HTR-8/SVneo (cell line): ENCODE measurements around the gene PARD6B.
A peak's percentile ranks its signal among the peaks of the same experiment; 100 is the strongest.
"Not testable (repeated sequence)": the region's sequence is repeated elsewhere in the genome, so short reads cannot be mapped to it uniquely, and the experiment has no call there.

Experiments
- DNase-seq: peaks from one replicate; pipeline ENCODE4 v3.0.0; 2011; ENCODE audit warnings: low spot score, mixed read lengths; ENCODE audit not compliant: insufficient read length
- FAIRE-seq: peaks from 2 replicates; lab custom pipeline; 2011; peaks lifted over from hg19 to GRCh38; lab: Jason Lieb, UNC

The PARD6B gene

GRCh38 chr20:50701041-50701963 is 30.1 kb upstream of the PARD6B start:
- DNase-seq (no peak), FAIRE-seq (peak; percentile 55)

DNA sequence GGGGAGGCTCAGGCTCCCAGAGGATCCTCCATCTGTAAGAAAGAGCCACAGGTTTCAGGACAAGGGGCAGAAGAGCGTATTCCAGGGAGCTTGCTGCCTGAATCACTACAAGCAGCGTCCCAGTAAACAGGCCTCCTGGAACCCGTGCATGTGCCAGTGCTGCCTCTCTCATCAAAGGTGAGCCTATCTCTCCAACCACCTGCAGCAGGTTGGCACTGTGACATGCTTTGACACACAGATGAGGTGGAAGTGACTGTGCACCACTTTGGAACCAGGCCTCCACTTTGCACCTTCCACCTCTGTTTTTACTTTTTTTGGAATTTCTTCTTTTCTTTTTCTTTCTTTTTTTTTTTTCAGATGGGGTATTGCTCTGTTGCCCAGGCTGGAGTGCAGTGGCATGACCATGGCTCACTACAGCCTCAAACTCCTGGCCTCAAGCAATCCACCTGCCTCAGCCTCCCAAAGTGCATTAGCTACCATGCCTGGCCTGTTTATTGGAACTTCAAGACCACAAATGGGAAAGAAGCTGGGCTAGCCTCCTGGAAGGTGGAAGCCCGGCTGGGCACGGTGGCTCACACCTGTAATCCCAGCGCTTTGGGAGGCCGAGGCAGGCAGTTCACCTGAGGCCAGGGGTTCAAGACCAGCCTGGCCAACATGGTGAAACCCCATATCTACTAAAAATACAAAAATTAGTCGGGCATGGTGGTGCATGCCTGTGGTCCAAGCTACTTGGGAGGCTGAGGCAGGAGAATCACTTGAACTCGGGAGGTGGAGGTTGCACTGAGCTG is 27.5 kb upstream of the PARD6B start:
- not testable (repeated sequence) for DNase-seq
- FAIRE-seq, result peak; percentile 78

- no peak for DNase-seq
- FAIRE-seq, result no peak
These were observed 26.9 kb upstream of the PARD6B start for GRCh38 chr20:50704514-50704913.

- DNase-seq (no peak), FAIRE-seq (no peak)
These were observed 26.4 kb upstream of the PARD6B start for GRCh38 chr20:50704971-50705370.

DNA sequence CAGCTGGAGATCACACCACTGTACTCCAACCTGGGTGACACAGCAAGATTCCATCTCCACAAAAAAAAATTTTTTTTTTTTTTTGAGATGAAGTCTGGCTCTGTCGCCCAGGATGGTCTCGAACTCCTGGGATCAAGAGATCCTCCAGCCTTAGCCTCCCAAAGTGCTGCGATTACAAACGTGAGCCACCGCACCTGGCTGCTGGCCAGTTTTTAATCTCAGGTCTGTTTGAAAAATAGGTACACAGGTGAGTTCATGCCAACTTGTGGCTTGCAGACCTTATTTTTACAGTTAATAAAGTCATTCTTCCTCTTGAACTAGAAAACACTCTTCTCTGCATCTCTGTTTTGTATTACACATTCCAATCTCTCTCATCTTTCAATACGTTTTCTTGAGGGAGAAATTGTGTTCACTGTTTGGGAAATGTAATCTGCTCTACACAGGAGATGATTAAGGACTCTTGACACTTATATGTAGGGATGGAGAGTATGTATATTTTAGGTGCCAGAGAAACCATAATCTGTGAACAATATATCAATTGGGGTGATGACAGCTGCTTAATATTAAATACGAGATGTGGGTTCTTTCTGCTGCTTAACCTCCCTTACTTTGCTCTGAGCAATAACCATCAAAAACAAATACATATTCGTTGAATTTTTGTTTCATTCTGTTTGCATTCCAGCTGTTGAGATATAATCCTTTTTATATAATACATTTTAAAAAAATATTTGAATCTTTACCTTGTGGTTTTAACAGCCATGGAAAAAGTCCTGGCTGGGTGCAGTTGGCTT is 22.3 kb upstream of the PARD6B start:
- DNase-seq (no peak), FAIRE-seq (no peak)

DNA sequence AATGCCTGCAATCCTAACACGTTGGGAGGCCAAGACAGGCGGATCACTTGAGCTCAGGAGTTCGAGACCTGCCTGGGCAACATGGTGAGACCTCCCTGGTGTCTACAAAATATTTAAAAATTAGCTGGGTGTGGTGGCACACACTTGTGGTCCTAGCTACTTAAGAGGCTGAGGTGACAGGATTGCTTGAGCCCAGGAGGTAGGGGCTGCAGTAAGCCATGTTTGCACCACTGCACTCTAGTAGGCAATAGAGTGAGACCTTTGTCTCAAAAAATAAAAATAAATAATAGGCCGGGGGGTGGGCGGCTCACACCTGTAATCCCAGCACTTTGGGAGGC is 21.8 kb upstream of the PARD6B start:
- FAIRE-seq (no peak), DNase-seq (no peak)

DNA sequence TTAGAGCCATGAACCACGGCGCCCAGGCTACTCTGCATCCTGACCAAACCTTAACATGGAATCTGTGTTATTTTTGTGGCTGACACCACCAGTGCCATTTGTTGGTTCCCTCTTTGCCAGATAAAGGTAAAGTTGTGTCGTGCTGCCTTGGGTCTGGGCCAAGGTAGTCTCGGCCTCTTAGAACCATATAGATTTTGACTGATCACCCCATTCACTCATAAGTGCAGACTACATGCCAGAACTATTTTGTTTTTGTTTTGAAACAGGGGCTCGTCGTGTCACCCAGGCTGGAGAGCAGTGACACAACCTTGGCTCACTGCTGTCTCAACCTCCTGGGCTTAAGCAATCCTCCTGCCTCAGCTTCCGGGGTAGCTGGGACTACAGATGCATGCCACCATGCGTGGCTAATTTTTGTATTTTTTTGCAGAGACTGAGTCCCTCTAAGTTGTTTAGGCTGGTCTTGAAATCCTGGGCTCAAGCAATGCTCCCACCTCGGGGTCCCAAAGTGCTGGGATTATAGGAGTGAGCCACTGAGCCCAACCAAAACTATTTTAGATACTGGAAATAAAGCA is 20.8 kb upstream of the PARD6B start:
- no peak for DNase-seq
- FAIRE-seq, result peak; percentile 23

DNA sequence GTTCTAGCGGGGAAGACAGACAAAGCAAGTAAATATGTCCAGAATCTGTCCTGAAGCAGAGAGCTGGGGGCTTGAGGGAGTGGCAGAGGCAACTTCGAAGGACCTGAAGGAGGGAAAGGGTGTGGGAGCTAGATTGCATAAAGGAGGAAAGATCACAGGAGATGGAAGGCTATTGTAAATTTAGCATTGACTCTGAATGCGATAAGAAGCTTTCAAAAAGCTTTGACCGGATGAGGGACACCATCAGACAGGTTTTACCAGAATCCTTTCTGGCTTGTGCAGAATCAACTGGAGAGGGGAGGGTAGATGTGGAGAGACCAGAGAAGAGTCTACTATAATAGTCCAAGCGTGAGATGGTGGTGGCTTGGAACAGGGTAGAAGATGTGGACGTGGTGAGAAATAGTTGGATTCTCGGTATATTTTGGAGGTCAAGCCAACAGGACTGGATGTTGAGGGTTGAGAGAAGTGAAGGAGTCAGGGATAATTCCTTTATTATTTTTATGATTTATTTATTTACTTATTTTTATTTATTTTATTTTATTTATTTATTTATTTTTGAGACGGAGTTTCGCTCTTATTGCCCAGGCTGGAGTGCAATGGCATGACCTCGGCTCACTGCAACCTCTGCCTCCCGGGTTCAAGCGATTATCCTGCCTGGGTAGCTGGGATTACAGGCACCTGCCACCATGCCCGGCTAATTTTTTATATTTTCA is 20.1 kb upstream of the PARD6B start:
- no peak for FAIRE-seq
- no peak for DNase-seq

GRCh38 chr20:50712771-50713656 is 18.4 kb upstream of the PARD6B start:
- DNase-seq (no peak), FAIRE-seq (no peak)

DNA sequence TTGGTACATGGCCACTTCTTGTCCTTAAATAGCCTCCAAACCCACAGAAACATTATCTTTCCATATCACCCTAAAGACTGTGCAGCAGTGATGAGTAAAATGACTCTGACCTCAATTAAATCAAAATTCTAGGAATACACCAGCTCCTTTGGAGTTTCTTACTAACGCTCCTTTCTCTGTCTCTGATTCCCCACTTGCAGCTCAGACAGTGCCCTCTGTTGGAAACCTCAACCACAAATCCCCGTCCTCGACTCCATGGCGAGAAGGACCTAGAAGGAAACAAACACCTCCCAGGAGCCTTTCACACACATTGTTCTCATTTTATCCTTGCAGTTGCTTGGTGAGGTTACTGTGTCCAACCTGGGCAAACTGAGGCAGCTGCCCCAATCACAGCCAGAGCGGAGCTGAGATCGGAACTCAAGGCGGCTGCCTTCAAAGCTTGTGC is 17.7 kb upstream of the PARD6B start:
- DNase-seq, result peak; percentile 72
- FAIRE-seq, result no peak

DNA sequence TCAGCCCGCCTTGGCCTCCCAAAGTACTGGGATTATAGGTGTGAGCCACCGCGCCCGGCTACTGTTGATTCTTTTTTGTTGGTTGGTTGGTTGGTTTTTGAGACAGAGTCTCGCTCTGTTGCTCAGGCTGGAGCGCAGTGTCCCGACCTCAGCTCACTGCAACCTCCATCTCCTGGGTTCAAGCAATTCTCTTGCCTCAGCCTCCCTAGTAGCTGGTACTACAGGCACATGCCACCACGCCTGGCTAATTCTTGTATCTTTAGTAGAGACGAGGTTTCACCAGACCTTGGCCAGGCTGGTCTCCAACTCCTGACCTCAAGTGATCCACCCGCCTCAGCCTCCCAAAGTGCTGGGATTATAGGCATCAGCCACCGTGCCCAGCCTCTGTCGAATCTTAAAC is 17.0 kb upstream of the PARD6B start:
- not testable (repeated sequence) for FAIRE-seq, DNase-seq

DNA sequence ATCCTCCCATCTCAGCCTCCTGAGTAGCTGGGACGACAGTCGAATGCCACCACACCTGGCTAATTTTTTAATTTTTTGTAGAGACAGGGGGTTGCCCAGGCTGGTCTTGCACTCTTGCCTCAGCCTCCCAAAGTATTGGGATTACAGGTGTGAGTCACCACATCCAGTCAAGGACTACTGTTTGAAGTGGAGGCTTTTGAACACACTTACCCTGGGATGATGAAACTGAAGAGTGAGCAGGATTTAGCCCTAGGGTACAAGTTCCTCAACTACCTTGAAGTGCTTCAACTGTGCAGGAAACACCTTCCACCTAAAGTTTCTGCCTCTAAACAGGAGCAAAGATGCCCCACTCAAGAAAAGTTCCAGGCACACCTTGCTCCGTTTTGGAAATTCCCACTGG is 15.7 kb upstream of the PARD6B start:
- FAIRE-seq, result no peak
- no peak for DNase-seq

DNA sequence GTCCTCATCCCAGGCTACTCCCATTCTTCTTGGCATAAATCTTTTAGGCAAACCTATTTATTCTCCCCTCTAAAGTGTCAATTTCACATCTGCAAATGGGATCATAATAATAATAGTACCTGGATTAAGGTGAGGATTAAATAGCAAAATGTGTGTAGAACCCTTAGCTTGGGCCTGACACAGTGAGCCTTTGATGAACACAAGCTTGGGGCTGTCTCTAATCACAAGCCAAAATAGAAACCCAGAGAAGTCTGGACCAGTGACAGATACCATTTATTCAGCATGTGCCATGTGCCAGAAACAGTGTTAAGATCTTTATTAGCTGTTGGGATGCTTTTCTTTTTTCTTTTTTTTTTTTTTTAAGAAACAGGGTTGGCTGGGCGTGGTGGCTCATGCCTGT is 14.9 kb upstream of the PARD6B start:
- FAIRE-seq, result no peak
- no peak for DNase-seq

GRCh38 chr20:50717312-50717711 is 14.1 kb upstream of the PARD6B start:
- DNase-seq (no peak), FAIRE-seq (no peak)

- no peak for FAIRE-seq
- no peak for DNase-seq
These were observed 13.2 kb upstream of the PARD6B start for GRCh38 chr20:50717974-50718761.

- no peak for DNase-seq
- FAIRE-seq, result no peak
These were observed 12.1 kb upstream of the PARD6B start for GRCh38 chr20:50719328-50719727.

DNA sequence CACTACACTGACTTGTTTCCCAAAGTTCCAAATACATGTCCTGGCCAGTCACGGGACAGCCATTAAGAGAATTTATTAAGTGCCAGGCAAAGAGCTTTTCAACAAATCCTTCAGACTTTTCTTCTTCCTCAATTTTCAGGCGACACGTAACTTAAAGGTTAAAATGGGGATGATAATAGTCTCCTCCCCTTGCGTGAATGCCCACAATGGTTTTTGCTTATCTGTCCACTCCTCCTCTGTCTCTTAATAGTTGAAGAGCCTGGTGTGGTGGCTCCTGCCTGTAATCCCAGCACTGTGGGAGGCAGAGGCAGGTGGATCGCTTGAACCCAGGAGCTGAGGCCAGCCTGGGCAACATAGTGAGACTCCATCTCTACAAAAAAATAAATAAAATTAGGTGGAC is 11.4 kb upstream of the PARD6B start:
- DNase-seq, result no peak
- FAIRE-seq, result no peak

GRCh38 chr20:50720582-50720981 is 10.8 kb upstream of the PARD6B start:
- no peak for DNase-seq

More at GRCh38 chr20:50720582-50720981, 10.8 kb upstream of the PARD6B start:
- FAIRE-seq, result no peak
